GM18867 (cell line): ENCODE measurements around the gene GABRG3.
"Not testable (repeated sequence)": the region's sequence is repeated elsewhere in the genome, so short reads cannot be mapped to it uniquely, and the experiment has no call there.

ENCODE experiments used
- ATAC-seq: cut with Tn5 transposase; IDR thresholded peaks from one replicate; pipeline ENCODE4 v1.9.1; 2021; ENCODE audit warnings: mild to moderate bottlenecking, moderate library complexity; ENCODE audit not compliant: unreplicated experiment

Gene GABRG3

DNA sequence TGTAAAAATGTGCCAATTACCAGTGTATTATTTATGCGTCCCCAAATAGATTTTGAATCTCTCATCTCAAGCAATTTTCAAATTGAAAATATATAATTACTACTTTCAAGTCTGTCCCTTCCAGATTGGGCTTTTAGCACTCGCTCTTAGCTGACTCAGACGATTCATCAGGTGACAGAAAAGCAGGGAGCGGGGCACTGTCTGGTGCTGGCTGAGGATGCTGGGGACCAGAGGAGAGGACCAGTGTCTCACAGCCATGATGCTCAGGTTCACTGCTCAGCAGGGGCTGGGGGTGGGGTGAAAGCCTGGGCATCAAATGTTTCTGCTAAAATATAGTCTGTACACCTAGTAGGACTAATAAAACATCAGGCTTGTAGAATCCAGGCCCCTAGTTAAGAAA, 199.9 kb downstream of the GABRG3 start:
- no peak for ATAC-seq

- no peak for ATAC-seq
Observed at GRCh38 chr15:27172821-27173220, 201.8 kb downstream of the GABRG3 start.

- ATAC-seq = no peak
Observed at GRCh38 chr15:27175472-27176153, 204.6 kb downstream of the GABRG3 start.

DNA sequence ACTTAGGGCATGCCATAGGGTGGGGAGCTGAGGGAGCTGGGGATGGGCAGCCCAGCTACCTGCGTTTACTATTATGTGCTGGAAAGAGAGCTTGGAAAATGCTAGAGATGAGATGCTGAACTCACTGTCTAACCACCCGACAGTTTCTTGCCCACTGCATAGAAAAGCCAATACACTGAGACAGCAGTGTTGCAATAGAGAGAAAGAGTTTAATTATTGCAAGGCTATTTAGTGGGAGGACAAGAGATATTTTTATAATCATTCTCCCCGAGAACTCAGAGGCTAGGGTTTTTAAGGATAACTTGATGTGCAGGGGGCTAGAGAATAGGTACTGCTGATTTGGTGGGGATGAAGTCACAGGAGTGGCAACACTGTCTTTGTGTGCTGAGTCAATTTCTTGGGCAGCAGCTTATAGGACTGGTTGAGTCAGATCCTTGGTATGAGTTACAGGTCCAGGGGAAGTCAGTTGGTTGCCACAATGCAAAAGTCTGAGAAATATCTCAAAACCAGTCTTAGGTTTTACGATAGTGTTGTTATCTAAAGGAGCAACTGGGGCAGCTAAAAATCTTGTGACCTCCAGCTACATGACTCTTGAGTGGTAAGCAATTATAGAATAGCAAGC, 205.9 kb downstream of the GABRG3 start:
- no peak for ATAC-seq

- ATAC-seq = no peak
Observed at GRCh38 chr15:27179789-27180188, 208.8 kb downstream of the GABRG3 start.

GRCh38 chr15:27182561-27183110, 211.7 kb downstream of the GABRG3 start:
- no peak for ATAC-seq

- ATAC-seq = no peak
Observed at GRCh38 chr15:27183201-27183600, 212.2 kb downstream of the GABRG3 start.

DNA sequence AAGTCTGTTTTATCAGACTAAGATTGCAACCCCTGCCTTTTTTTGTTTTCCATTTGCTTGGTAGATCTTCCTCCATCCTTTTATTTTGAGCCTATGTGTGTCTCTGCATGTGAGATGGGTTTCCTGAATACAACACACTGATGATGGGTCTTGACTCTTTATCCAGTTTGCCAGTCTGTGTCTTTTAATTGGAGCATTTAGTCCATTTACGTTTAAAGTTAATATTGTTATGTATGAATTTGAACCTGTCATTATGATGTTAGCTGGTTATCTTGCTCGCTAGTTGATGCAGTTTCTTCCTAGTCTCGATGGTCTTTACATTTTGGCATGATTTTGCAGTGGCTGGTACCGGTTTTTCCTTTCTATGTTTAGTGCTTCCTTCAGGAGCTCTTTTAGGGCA, 220.5 kb downstream of the GABRG3 start:
- not testable (repeated sequence) for ATAC-seq

- no peak for ATAC-seq
Observed at GRCh38 chr15:27196691-27197090, 225.7 kb downstream of the GABRG3 start.

GRCh38 chr15:27201425-27201824, 230.4 kb downstream of the GABRG3 start:
- ATAC-seq = no peak

DNA sequence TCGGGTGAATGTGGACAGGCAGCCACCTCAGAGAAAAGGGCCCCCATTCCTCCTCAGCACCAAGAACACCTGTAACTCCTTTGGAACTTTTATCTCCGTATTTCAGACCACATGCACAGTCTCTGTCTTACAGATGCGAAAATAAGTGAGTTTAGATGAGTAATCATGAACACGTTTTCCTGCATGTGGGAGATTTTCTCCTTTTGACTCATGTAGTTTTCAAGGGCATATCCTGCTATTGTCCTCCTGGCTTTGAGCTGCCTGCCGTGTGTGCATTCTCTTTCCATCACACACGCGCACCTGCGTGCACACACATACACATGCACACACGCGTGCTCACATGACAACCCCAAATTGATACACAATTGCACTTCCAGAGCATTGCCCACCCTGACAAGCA, 239.2 kb downstream of the GABRG3 start:
- ATAC-seq = no peak

- ATAC-seq = no peak
Observed at GRCh38 chr15:27214032-27214431, 243.1 kb downstream of the GABRG3 start.

DNA sequence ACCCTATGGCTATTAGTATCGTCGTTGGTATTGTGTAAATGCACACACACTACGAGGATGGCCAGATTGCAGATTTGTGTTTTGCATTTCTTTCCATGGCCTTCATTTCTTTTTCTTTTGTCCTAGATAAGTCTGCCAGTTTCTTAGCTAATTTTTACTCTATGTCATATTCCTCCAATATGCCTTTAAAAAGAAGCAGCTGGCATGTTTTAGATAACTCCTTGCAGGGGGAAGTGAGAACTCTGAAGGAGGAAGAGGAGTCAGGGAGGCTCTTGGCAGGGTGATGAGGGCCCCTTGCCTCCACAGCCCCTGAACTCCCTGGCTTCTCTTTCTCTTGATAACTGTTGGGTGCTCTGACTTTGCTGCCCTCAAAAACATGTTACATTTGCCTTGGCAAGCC, 244.0 kb downstream of the GABRG3 start:
- ATAC-seq = no peak

DNA sequence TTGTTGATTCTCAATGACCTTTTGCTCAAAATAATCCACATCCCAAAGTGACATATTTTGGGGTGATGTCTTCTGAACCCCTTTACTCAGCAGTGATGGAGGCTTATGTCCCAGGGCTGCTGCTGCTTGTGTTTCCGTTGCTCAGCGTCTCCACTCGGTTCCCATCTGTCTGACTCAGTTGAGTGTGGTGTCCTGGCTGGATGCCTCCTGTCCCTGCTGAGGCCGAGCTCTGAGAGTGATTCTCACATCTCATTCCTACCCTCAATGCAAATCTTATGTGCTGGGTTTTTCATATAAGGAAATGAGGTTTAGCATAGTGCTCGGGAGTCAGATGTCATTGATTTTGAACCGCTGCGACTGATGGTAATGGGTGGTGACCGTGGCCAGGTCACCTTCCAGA, 247.4 kb downstream of the GABRG3 start:
- ATAC-seq = no peak

GRCh38 chr15:27219636-27220035, 248.7 kb downstream of the GABRG3 start:
- ATAC-seq = no peak

- no peak for ATAC-seq
Observed at GRCh38 chr15:27220199-27220598, 249.2 kb downstream of the GABRG3 start.

DNA sequence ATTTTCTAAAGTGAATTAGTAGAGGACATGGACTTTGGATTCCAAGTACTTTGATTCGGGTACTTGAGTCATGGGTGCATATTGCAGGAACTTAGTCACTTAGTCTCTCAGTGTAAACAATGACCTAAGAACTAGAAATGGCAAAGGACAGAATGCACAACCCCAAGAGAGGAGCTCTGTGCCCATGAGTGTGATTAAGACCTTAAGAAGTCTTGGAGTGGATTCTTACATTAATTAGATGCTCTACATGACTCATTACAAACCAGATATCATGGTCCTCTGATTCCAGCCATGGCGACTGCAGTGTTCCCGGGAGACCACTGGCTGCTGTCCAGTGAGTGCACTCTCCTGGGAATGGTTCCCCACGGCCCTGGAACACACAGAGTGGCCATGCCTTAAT, 251.5 kb downstream of the GABRG3 start:
- ATAC-seq = no peak

DNA sequence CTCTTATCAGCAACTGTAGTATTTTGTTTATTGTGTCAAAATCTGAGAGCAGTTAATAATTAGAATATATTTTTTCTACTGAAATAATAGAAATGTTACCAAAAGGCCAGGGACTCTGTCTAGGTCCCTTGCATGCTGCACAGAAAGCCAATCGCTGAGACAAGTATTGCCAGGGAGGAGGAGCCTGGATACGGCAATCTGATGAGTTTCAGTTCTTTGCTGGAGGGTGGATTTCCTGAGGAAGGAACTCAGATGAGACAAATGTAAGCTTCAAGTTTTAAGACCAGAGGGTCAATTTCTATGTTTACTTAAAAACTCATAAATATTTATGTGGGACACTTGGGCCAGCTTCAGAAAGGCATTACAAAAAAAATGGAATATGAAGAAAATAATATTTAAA, 252.2 kb downstream of the GABRG3 start:
- ATAC-seq = no peak

- ATAC-seq = no peak
Observed at GRCh38 chr15:27231811-27232210, 260.8 kb downstream of the GABRG3 start.

- ATAC-seq = no peak
Observed at GRCh38 chr15:27232876-27233275, 261.9 kb downstream of the GABRG3 start.

DNA sequence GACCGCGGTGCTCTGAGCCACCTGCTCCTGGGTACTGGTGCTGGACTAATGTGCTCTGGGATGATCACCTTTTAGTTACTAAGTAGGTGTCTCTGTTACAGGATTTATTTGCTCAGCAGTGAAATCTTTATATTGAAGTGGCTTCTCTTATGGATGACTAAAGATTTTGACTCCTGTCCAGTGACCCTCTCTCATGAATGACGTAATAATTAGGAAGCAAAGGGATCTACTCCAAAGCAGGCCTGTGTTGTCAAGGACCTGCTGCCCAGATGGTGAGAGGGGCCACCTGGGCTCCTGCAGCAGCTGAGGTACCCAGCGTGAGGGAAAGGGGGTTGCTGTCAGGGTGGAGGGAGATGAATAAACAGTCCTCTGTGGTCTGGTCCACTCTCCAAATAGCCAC, 263.6 kb downstream of the GABRG3 start:
- ATAC-seq = no peak

- no peak for ATAC-seq
Observed at GRCh38 chr15:27235161-27235560, 264.2 kb downstream of the GABRG3 start.

GRCh38 chr15:27235681-27236080, 264.7 kb downstream of the GABRG3 start:
- ATAC-seq = no peak
